ENCODE data around the gene DDX49. TPM values are rescaled to one million over a fixed set of nuclear protein-coding genes. Genes with fewer than 3 reads are reported as not detected.

DDX49 gene
- polyA plus RNA-seq, 1 of the 3 experiments (the other 2 are of a cell fraction) = 86.8 TPM

DNA sequence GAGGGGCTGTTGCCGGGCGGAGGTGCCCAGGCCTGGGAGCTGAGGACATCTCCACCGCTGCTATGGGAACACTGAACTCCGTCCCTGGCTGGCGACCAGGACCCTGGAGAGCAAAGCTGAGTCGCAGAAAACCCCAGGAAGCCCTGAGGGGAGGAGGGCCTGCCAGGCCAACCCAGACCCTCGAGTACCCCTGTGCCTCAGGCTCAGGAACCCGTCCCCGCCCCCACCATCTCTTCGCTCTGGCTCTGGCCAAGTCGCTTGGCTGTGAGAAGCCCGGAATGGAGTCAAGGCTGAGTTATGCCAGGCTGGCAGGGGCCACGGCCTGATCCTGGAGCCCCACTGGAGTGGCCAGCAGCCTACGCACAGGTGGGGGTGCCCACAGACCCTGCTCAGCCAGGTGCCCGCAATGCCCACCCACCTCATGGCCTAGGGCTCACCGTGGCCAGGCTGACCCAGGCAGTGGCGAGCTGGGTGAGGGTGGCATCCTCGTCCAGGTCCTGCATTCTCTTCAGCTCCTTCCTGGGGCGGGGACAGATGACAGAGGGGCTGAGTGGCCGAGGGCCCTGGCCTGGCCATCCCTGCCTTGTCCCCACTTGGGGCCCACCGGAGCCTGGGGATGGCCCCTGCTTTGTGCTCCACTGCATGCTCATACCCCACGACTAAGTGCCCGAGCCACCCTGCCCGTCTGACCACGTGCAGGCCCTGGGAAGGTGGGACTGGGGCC is 15.0 kb upstream of the DDX49 start:
- whole genome bisulfite sequencing (ENCODE audit: low lambda C conversion rate) = 100% methylated on average over 9 of the region's 25 CpGs
- H3K27me3 ChIP-seq (ENCODE audit: insufficient read depth) = no peaks in the 10 kb centered on the region
- H3K4me3 ChIP-seq (ENCODE audit: low read depth in 2 of 2, low read length in 1 of 2) = no peak overlapping the region
- TF ChIP-seq SMC3 (IDR thresholded peaks at IDR 0.05; ENCODE audit: low read depth, low read length) (no peak), JUND (IDR thresholded peaks at IDR 0.05) (no peak), RXRA (IDR thresholded peaks at IDR 0.05; ENCODE audit: borderline replicate concordance, low read depth) (no peak), RAD21 (IDR thresholded peaks at IDR 0.05; ENCODE audit: low read length) (no peak), FOXM1 (IDR thresholded peaks at IDR 0.05; ENCODE audit: low read depth) (no peak), FOXJ3 (CRISPR knock-in tag; IDR thresholded peaks at IDR 0.05) (no peak)
- TF ChIP-seq, protein P1, sequence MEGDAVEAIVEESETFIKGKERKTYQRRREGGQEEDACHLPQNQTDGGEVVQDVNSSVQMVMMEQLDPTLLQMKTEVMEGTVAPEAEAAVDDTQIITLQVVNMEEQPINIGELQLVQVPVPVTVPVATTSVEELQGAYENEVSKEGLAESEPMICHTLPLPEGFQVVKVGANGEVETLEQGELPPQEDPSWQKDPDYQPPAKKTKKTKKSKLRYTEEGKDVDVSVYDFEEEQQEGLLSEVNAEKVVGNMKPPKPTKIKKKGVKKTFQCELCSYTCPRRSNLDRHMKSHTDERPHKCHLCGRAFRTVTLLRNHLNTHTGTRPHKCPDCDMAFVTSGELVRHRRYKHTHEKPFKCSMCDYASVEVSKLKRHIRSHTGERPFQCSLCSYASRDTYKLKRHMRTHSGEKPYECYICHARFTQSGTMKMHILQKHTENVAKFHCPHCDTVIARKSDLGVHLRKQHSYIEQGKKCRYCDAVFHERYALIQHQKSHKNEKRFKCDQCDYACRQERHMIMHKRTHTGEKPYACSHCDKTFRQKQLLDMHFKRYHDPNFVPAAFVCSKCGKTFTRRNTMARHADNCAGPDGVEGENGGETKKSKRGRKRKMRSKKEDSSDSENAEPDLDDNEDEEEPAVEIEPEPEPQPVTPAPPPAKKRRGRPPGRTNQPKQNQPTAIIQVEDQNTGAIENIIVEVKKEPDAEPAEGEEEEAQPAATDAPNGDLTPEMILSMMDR (IDR thresholded peaks at IDR 0.05) = no peak
- TF ChIP-seq, protein P2, sequence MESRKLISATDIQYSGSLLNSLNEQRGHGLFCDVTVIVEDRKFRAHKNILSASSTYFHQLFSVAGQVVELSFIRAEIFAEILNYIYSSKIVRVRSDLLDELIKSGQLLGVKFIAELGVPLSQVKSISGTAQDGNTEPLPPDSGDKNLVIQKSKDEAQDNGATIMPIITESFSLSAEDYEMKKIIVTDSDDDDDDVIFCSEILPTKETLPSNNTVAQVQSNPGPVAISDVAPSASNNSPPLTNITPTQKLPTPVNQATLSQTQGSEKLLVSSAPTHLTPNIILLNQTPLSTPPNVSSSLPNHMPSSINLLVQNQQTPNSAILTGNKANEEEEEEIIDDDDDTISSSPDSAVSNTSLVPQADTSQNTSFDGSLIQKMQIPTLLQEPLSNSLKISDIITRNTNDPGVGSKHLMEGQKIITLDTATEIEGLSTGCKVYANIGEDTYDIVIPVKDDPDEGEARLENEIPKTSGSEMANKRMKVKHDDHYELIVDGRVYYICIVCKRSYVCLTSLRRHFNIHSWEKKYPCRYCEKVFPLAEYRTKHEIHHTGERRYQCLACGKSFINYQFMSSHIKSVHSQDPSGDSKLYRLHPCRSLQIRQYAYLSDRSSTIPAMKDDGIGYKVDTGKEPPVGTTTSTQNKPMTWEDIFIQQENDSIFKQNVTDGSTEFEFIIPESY (IDR thresholded peaks at IDR 0.05; ENCODE audit: borderline replicate concordance, low read depth) = no peak
- no peak for DNase-seq
- H3K9ac ChIP-seq = no peak overlapping the region
- H3K4me2 ChIP-seq = no peak overlapping the region
- ChIA-PET POLR2A (interaction anchor here (1.4 kb wide), 1 partner anchor 15 kb away, joined by 3 read pairs; the partner anchor contains the start of genes COPE and DDX49), CTCF (interaction anchor here (0.5 to 2.9 kb wide), 7 partner anchors 9 to 227 kb away, joined by 3 to 11 read pairs (median 4); partner anchors contain the start of gene CERS1)
- H3K4me1 ChIP-seq (ENCODE audit: control insufficient read depth in 1 of 2, insufficient read depth in 2 of 2, low read depth in 1 of 2, low read length in 1 of 2) = no peaks in the 10 kb centered on the region
- no peak overlapping the region for H2AFZ ChIP-seq (ENCODE audit: low read depth)
- H3K9me2 ChIP-seq = no peaks in the 10 kb centered on the region
- no peaks in the 10 kb centered on the region for H3K9me3 ChIP-seq
- H3K27ac ChIP-seq (ENCODE audit: low read depth in 2 of 2, low read length in 1 of 2) = no peak overlapping the region
- no peaks in the 10 kb centered on the region for H3F3A ChIP-seq (replicated peaks; ENCODE audit: insufficient read depth)
- H4K20me1 ChIP-seq (ENCODE audit: insufficient read depth) = no peaks in the 10 kb centered on the region
- no peaks in the 10 kb centered on the region for H3K79me2 ChIP-seq (ENCODE audit: insufficient read depth)
- H3K36me3 ChIP-seq (replicated peaks in 1 of 2; ENCODE audit: control insufficient read depth in 1 of 2, insufficient read depth in 2 of 2, low read length in 1 of 2) = peaks cover 10 to 63% of the 10 kb centered on the region in 2 experiments

DNA sequence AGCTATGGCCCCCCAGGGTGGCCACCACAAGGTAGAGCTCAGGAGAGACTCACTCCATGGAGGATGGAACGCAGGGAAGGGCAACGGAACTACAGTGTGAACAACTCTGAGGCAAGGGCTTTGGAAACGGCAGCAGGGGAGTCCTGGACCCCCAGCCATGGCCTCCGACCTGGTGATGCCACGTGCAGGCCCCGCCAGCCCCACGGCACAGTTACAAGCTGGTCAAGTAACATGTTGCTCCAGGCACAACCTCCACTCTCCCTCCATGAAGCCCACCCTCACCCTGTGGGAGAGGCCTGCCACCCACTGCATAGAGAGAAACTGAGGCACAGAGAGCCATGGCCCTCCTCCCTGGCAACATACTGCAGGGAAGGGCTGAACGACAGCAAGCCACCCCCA is 14.5 kb upstream of the DDX49 start:
- Histone ChIP-seq H3K79me2 (ENCODE audit: insufficient read depth) (no peaks in the 10 kb centered on the region), H4K20me1 (ENCODE audit: insufficient read depth) (no peaks in the 10 kb centered on the region), H3K9ac (no peak overlapping the region), H3K27ac (ENCODE audit: low read depth in 2 of 2, low read length in 1 of 2) (no peak overlapping the region), H3K4me2 (no peak overlapping the region), H3K36me3 (replicated peaks in 1 of 2; ENCODE audit: control insufficient read depth in 1 of 2, insufficient read depth in 2 of 2, low read length in 1 of 2) (peaks cover 10 to 59% of the 10 kb centered on the region in 2 experiments), H3K27me3 (ENCODE audit: insufficient read depth) (no peaks in the 10 kb centered on the region), H3F3A (replicated peaks; ENCODE audit: insufficient read depth) (no peaks in the 10 kb centered on the region), H3K9me3 (no peaks in the 10 kb centered on the region), H3K4me3 (ENCODE audit: low read depth in 2 of 2, low read length in 1 of 2) (no peak overlapping the region), H3K4me1 (ENCODE audit: control insufficient read depth in 1 of 2, insufficient read depth in 2 of 2, low read depth in 1 of 2, low read length in 1 of 2) (no peaks in the 10 kb centered on the region), H3K9me2 (no peaks in the 10 kb centered on the region), H2AFZ (ENCODE audit: low read depth) (no peak overlapping the region)
- ChIA-PET POLR2A (interaction anchor here (1.4 kb wide), 1 partner anchor 14 kb away, joined by 3 read pairs; the partner anchor contains the start of genes COPE and DDX49), CTCF (interaction anchor here (1.4 to 2.9 kb wide), 3 partner anchors 9 to 82 kb away, joined by 4 to 11 read pairs (median 6); partner anchors contain the start of gene CERS1)
- TF ChIP-seq FOXM1 (IDR thresholded peaks at IDR 0.05; ENCODE audit: low read depth) (no peak), POLR2AphosphoS5 (IDR thresholded peaks at IDR 0.05; ENCODE audit: low read depth, low read length) (no peak), TCF12 (IDR thresholded peaks at IDR 0.05) (no peak)
- TF ChIP-seq, protein P3, sequence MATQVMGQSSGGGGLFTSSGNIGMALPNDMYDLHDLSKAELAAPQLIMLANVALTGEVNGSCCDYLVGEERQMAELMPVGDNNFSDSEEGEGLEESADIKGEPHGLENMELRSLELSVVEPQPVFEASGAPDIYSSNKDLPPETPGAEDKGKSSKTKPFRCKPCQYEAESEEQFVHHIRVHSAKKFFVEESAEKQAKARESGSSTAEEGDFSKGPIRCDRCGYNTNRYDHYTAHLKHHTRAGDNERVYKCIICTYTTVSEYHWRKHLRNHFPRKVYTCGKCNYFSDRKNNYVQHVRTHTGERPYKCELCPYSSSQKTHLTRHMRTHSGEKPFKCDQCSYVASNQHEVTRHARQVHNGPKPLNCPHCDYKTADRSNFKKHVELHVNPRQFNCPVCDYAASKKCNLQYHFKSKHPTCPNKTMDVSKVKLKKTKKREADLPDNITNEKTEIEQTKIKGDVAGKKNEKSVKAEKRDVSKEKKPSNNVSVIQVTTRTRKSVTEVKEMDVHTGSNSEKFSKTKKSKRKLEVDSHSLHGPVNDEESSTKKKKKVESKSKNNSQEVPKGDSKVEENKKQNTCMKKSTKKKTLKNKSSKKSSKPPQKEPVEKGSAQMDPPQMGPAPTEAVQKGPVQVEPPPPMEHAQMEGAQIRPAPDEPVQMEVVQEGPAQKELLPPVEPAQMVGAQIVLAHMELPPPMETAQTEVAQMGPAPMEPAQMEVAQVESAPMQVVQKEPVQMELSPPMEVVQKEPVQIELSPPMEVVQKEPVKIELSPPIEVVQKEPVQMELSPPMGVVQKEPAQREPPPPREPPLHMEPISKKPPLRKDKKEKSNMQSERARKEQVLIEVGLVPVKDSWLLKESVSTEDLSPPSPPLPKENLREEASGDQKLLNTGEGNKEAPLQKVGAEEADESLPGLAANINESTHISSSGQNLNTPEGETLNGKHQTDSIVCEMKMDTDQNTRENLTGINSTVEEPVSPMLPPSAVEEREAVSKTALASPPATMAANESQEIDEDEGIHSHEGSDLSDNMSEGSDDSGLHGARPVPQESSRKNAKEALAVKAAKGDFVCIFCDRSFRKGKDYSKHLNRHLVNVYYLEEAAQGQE (IDR thresholded peaks at IDR 0.05; ENCODE audit: low read depth, low read length) = no peak
- DNase-seq = no peak
- WGBS (ENCODE audit: low lambda C conversion rate) = 96% methylated on average over 8 of the region's 8 CpGs
